Esophagus (tissue), 2 donors: ENCODE data around the gene COBL. TPM values are rescaled to one million over a fixed set of nuclear protein-coding genes. Genes with fewer than 3 reads are reported as not detected.

Source experiments
- H3K27ac ChIP-seq, 2 donors: one replicate each; pipeline ENCODE4 v1.5.1; 2013; ENCODE audit warnings: low read depth in 2 of 2, mild to moderate bottlenecking in 2 of 2, inconsistent platforms in 1 of 2, low read length in 1 of 2, moderate library complexity in 1 of 2
- H3K27me3 ChIP-seq, 2 donors: one replicate each; pipeline ENCODE4 v1.6.1; 2013; ENCODE audit warnings: low read length in 2 of 2, control low read depth in 1 of 2, mild to moderate bottlenecking in 1 of 2; ENCODE audit not compliant: insufficient read depth in 2 of 2, control insufficient read depth in 1 of 2
- H3K36me3 ChIP-seq, 2 donors: one replicate each; pipeline ENCODE4 v1.6.1; 2013; ENCODE audit warnings: low read length in 1 of 2; ENCODE audit not compliant: control insufficient read depth in 2 of 2, insufficient read depth in 2 of 2
- H3K4me1 ChIP-seq, 2 donors: one replicate each; pipeline ENCODE4 v1.6.1; 2013; ENCODE audit warnings: low read length in 1 of 2; ENCODE audit not compliant: control insufficient read depth in 2 of 2, insufficient read depth in 2 of 2
- H3K4me3 ChIP-seq, 2 donors: one replicate each; pipeline ENCODE4 v1.5.1; 2013; ENCODE audit warnings: low read length in 2 of 2, mild to moderate bottlenecking in 2 of 2, low read depth in 1 of 2, moderate library complexity in 1 of 2
- H3K9me3 ChIP-seq, 2 donors: one replicate each; pipeline ENCODE4 v1.6.1; 2013; ENCODE audit warnings: mild to moderate bottlenecking in 2 of 2, low read depth in 1 of 2, low read length in 1 of 2, moderate library complexity in 1 of 2; ENCODE audit not compliant: control insufficient read depth in 2 of 2, insufficient read depth in 1 of 2
- WGBS, 2 donors: extraction: QIAGEN DNeasy Blood & Tissue Kit; methylation state at CpG; one replicate each; pipeline ENCODE4 v1.1.7; 2013; 5-methylcytosine and 5-hydroxymethylcytosine counted together
- polyA plus RNA-seq, 2 donors: library from polyadenylated mRNA; stranded (reverse); fragments of 200-250 nt; gene quantifications; one replicate each; pipeline ENCODE4 v1.2.3, GENCODE V29; 2013
- donor health status: healthy with polysubstance abuse.
- donor health status: Bipolar disorder and iron deficiency.

The COBL gene
- polyA plus RNA-seq, 2 donors, result 3.6 to 6.1 TPM

GRCh38 chr7:50970092-50970491, 346.5 kb downstream of the COBL start:
- whole genome bisulfite sequencing, 2 donors, result 49 to 58% methylated on average over 7 of the region's 7 CpGs
- no peaks in the 10 kb centered on the region for H3K4me1 ChIP-seq
- H3K4me3 ChIP-seq, result no peak overlapping the region
- H3K9me3 ChIP-seq, result peaks cover 0 to 2% of the 10 kb centered on the region in 2 donors
- no peaks in the 10 kb centered on the region for H3K27me3 ChIP-seq
- no peak overlapping the region for H3K27ac ChIP-seq
- H3K36me3 ChIP-seq, result no peaks in the 10 kb centered on the region
